T-helper 1 cell treated with Interleukin-12 subunit alpha and Interleukin-12 subunit beta and Interleukin-4 antibody, amounts not matched to agents 30 ng/mL and 1 ng/mL, for 36 hours (primary cell): ENCODE results near the gene GRID1. TPM values are rescaled to one million over a fixed set of nuclear protein-coding genes. Genes with fewer than 3 reads are reported as not detected.

ENCODE experiments used
- intact Hi-C: fragments of 100-400 bp; cut with micrococcal nuclease; formaldehyde crosslinking; loops from one replicate; pipeline ENCODE4 v1.15.1; 2024
- total RNA-seq: library from RNA; stranded (reverse); gene quantifications from 2 replicates; pipeline ENCODE4 v1.2.3, GENCODE V29; 2022

Gene GRID1
- total RNA-seq, 1 donor from 2014 or later: not detected

DNA sequence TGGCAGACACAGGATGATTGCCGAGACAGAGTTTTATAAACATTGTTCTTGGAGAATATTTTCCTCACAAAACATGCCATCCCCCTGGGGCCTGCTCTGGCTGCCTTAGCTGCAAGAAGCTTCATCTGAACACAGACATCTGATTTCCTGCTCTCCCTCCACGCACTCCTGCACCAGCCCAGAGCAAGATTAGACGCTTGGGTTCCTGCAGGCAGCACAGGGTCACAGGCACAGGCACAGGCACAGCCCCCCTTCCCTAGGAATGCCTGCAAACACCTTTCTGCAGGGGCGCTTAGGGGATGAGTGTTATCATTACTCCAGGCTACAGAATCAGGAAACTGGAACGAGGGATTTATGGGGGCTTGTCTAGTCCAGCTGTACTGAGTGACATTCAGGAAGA lies 450.3 kb downstream of the GRID1 start:
- intact Hi-C loops: no loop called here

DNA sequence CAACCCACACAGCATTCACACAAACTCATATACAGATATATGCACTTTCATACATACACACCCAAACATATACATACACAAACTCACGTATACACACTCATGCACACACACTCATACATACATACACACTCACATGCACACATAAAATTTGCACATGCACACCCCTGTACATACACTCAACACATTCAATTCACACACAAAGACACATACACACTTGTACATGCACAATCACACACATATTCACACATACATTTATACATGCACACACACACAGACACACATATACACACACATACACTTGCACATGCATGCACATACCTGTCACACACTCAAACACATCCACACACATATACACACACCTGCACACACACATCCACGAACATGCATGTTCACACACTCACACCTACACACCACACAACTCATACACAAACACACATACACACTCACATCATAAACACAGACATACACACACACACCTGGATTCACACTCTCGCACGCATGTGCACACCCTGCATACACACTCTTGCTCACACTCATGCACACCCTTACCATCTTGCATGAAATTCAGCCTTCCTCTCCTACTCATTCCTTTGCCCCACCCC lies 451.2 kb downstream of the GRID1 start:
- intact Hi-C loops: no loop called here

DNA sequence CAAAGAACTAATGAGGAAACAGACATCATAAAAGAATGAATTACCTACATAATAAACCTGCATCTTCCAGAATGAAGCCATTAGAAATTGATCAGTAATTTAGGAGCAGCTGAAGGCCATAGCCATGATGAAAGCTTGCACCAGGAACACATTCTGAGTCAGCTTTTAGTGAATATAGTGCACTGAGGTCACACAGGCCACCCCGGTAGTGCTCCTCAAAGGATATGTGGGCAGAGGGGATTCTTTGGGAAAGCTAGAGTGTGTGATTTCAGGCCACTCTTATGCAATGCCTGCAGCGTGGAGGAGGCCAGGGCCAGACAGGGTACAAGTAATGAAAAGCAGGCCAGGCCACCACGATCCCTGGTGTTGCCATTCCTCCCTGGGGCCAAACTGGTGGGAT lies 451.9 kb downstream of the GRID1 start:
- intact Hi-C loops: no loop called here

DNA sequence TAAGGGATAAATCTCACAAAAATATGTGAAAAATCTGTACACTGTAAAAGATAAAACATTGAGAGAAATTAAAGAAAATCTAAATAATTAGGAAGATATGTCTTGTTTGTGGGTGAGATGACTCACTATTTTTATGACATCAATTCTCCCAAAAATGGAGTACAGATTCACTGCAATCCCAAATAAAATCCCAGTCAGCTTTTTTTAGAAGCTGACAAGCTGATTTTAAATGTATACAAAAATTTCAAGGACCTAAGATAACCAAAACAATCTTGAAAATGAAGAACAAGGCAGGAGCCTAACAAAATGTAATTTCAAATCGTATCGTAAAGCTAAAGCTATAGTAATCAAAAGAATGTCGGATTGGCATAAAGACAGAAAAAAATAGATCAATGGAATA lies 458.1 kb downstream of the GRID1 start:
- intact Hi-C loops: no loop called here

DNA sequence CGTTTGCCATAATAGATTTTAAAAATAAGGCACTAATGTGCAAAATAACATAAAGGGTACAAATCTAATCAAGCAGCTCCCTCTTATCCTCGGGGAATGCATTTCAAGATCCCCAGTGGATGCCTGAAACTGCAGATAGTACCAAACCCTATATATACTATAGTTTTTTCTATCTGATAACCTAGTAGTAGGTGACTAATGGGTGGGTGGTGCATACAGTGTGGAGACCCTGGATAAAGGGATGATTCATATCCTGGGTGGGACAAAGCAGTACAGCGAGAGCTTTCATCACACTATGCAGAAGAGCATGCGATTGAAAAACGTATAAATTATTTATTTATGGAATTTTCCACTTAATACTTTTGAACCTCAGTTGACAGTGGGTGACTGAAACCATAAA lies 464.5 kb downstream of the GRID1 start:
- intact Hi-C loops: no loop called here

DNA sequence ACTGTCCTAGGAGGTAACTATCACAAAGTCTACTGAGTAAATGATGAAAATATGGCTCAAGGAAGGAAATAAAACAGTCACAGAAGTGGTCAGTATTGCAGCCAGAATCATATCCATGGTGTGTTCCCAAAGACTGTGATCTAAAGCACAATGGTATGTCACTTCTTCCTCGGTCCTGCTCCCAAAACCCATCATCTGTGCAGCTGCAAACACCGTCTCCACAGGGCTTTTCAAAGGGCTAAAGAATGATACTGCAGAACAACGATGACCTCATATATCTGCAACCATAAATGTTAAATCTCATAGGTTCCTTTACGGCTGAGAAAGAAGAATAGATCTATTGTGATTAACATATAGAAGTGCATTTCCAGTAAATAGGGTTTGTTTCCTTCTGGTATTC lies 465.0 kb downstream of the GRID1 start:
- intact Hi-C loops: no loop called here

DNA sequence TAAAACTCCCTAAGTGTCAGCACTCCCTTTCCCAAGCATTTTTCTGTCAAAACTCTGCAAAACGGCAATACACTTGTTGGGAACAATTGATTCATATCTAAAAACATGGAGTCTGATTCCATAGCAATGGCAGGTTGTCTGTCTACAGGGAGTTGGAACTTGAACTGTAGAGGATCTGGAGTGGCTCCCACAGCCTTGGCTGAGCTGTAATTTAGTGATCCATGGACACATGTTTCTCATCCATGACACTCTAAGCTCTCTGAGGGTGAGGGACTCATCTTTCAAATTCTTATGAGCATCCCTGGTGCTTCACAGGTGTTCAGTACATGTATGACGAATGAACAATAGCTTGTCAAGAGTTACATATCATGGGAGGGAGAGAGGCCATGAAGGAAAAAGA lies 466.1 kb downstream of the GRID1 start:
- intact Hi-C loops: no loop called here

DNA sequence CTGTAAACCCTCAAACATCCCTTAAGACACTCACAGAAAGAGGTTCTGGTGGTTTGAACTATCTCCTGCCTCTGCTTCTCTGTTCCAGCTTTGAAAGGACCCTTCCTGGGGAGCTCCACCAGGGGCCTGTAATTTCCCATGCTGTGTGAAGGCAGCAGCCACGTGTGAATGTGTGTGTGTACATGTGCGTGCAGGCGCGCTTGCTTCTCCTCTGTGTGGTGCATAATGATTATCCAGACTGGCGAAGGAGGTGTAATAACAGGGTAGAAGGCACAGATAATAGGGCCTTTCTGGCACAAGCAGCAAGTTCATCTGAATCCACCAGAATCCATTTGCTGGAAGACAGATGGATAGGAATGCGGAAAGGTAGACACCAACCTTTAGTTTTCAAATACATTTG lies 466.5 kb downstream of the GRID1 start:
- intact Hi-C loops: no loop called here

DNA sequence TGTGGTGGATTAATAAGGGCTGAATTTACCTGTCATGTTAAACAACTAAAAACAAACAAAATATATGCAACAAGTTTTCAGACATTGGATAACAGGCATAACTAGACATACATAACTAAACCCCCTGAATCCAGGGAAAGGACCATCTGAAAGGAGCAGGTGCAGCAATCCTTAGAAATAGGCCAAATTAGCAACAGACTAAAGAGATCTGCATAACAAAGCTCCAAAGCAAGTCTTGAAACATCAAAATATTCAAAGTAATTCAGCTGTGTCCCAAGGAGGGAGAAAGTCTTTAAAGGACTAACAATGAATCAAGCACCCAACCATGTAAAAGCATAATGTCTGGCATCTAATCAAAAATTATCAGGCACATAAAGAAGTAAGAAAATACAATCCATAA lies 475.1 kb downstream of the GRID1 start:
- intact Hi-C loops: no loop called here

DNA sequence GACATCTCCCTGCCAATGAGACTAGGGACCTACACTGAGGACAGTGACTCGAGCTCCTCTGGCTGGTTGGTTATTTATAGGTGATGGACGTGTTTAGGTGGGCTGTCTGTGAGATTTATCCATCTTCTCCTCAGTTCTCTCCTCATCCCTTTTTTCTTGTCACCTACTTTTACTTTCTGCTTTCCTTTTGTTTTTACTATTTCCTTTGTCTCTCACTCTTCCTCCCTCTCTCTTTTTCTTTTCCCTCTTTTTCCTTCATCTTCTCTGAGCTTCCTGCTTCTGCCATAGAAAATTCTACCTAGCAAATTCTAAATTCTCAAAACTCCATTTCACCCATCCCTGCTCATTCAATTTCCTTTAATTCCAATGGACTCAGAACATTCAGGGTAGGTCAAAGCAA lies 478.0 kb downstream of the GRID1 start:
- intact Hi-C loops: no loop called here

DNA sequence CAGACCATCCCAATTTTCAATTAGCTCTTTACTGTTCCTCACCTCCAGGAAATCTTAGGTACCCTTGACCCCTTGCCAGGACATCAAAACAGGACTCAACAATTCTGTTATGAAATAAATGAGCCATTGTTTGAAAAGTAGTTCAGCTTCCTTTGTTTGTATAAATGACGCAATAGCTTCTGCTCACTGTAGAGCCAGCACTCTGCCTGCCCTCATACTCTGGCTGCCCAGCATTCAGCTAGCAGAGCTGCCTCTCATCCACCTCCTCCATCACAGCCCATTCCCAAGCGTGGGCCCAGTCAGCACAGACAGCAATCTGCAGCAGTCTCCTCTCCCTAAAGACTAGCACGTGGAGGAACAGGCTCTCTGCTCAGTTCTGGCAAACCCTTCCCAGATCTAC lies 478.6 kb downstream of the GRID1 start:
- intact Hi-C loops: no loop called here

DNA sequence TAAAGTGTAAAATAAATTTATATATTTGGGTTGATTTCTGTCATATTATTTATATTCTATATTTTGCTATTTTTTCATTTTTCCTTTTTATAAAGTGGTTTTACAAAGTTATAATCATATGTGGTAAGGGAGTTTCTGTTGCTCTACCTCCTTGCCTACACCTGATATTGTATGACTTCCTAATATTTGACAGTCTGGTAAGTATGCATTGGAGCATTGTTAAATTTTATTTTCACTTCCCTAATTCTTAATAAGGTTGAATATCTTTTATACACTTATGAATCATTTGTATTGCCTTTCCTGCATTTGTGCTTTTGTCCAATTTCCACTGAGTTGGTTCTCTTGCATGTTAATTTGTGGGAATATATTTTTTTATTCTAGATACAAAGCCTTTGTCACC lies 492.4 kb downstream of the GRID1 start:
- intact Hi-C loops: no loop called here

DNA sequence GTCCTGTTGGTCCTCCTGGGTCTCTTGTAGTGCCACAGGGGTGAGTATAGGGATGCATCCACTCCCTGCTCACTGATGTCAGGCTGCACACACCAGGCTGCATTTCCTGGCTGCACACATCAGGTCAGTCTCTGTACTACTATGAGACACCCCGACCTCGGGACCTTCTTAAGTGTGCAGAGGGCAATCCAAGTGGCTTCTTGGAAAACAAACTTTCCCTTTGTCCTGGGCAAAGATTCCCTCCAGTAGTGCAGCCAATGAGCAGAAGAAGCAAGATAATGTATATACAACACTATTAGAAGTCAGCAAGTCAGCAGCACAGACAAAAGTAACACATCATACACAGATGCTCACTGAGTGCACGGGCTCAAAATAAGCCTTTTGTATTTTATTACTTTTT lies 493.5 kb downstream of the GRID1 start:
- intact Hi-C loops: no loop called here

DNA sequence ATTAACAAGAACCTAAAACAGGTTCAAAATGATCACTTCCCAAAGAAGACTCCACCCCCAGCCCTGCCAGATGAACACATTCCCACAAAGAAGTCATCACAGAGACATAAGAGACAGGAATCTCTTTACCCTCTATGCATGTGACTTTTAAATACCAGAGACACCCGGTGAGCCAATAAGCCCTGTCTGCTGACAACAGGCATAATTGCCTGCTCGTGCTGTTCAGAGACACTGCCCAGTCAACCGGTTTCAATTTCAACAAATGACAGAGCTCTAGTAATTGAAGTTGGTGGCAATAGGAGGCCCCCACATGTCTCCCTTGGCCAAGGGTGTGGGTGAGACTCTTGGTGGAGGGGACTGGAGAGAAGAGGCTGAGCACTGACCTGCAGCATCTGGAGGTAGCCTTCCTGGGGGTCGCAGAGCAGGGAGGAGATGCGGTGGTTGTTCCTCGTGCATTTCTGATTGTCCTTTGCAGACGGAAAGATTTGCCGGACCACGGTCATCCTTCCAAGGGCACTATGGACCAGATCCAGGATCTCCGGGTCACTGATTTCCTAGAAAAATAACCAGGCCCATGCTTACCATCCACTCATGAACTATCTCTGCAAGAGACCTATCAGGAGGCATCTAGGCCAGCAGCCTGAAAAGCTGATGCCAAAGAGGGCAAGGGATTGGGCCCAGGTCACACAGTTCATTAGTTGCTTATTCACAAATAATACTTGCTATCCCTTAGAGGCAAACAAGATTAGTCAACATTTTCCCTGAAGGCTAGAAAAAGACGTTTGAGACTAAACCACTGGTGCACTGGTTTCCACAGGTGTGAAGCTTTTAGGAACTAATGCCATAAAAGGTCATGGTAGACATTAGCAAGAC lies 497.7 kb downstream of the GRID1 start:
- intact Hi-C loops: no loop called here

DNA sequence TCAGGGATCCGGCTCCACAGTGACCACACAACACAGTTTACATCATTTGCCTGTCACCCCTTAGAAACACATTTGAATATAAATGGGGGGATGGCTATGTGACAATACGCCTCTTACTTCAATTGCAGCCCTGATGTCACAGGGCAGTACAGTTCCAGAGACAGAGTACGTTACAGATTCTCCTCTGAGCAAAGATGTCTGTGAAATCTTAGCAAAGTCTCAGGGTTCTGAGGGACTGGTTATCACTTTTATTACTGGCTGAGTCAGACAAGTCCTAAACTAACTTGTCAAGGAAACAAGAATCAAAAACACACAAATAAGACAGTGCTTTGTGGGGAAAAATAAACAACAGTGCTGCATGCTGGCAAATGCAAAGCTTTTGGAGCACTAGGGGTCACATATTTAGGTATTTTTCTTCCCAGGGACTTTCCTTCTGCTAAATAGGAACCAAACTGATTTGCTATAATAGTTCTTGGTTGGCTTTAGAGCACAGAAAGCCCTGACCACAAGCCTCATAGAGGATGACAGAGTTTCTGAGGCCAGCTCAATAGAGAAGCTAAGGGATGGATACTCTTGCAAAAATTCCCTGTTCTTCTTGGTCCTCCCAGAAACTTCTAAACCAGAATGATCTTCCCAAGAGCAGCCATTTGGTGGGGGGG lies 501.6 kb downstream of the GRID1 start:
- intact Hi-C loops: no loop called here

DNA sequence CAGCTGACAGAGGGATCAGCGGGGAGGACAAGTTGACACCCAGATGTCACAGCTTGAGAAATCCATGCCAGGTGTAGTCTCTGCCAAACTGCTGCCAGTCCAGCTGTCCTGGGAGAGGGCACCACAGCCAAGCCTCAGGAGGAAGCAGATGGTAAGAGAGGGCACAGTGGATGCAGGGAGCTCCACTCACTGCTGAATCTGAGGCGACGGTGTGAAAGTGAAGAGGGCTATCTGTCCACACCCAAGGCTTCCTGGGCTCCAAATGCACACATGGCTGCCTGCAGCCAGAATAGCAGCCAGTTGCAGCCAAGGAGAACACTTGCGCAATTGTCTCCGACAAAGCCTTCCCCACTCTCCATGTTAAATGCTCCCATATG lies 502.4 kb downstream of the GRID1 start:
- intact Hi-C loops: no loop called here

DNA sequence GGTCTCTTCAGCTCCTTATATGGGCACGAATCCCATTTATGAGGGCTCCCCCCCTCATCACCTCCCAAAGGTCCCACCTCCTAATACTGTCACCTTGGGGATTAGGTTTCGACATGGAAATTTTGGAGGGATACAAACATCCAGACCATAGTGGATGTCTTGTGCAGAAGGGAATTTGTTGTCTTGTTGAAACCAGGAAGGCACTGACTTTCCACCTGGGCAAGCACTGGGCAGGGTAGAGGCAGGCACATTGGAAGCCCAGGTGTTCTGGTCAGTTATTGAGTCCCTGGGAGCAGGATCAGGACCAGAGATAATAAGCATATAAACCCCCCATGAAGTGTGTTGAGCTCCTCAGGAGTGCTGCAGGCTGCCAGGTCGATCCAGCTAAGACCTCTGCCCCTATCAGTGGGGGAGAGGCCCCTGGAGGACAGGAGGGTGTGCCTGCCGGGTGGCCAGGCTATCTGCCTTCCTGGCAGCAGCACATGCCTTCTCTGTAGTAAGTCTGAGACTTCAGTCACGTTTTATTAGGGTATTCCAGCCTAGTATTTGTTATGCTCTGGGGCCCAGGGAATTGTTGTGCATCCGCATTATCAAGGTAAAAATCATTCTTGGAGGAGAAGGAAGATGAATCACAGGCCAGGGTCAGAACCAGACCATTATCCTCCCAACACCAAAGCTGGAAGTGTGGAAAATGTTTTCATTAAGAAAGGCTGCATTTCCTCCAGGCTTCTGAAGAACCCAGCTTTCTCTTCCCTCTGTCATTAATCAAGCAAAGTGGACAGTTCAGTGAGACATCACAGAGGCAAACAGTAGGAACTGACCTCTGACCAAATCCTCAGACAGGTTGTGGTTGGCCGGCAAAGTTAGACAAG lies 503.1 kb downstream of the GRID1 start:
- intact Hi-C loops: no loop called here

DNA sequence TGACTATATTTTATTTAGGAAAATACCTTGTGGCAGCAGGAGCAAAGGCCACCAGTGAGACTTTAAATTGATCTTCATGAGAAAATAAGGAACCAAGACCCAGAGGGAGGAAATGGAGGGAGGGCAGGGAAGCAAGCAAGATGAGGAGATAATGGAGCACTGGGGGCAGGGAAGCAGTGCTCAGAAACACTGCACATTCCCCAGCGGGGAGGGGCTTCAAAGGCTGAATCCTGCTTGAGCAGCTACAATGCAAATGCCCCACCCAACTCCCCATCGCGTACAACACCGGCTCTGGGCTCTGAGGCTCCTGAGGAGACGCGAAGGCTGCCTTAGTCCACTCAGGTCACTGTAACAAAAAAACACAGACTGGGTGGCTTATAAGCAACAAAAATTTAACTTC lies 503.8 kb downstream of the GRID1 start:
- intact Hi-C loops: no loop called here

DNA sequence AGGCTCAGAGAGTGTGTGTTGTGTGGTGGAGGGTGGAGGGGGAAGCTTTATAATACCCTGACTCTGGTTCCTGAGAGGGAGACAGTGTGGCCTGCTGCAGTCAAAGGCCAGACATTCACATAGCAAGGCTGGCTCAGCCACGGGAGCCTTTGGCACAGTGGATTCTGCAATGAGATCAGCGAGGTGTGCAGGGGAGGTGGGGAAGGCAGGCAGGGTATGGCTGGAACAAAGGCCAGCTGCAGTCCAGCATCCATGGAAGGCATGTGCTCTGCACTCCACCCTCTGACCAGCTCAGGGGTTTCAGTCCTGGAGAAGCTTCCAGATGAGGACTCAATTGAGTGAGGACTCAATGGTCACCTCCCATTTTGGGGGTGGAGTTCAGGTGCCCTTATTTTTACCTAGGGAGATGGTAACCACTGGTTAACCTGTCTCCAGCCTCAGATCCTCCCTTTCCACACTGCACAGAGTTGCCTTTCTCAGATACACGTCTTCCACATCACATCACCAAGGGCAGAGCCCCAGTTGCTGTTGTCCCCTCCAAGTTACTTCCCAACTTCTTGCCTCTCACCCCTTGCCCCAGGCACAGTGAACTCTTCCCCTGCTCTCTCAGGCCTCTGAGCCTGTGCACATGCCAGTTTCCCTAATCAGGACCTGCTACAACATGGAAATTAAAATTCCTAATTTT lies 504.9 kb downstream of the GRID1 start:
- intact Hi-C loops: no loop called here

DNA sequence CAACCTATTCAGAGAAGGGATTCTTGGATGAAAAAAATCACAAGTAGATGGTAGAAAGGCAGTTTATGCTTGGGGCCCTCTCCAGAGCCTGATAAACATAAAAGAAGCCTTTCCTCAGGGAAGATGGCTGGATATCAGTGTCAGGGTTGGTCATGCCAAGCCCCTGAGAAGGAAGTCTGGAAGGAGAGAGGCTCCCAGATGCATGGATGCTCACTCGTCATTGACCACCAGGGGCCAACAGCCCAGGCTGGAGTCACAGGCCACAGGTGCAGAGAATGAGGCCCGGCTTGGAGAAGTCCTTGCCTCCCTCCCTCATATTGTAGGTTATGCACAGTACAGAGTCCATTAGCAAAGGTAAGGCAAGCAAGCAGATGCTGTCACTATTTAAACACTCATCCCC lies 506.7 kb downstream of the GRID1 start:
- intact Hi-C loops: no loop called here
